ENCODE measurements around the gene TFAP2D. TPM values are rescaled to one million over a fixed set of nuclear protein-coding genes. Genes with fewer than 3 reads are reported as not detected.

The TFAP2D gene
- polyA plus RNA-seq, 1 donor from 2014 or later, result not detected

DNA sequence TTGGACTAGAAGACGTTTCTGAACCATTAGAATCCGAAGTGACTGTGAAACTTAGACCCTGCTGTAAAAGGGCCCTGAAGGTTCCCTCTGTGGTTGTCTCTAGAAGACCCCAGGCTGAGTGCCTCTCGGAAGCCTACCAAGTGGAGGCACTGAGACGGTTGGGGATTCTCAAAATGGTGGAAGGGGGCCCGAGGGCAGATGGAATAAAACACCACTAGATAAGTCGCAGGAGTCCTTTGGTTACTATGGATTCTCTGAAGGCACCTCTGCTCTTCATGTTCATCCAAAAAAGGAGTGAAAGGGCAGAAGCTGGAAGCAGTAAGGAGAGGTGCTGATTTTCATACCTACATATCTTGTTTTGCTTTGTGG, 4.0 kb upstream of the TFAP2D start:
- Histone ChIP-seq H4K20me1 (ENCODE audit: insufficient read depth) (no peaks in the 10 kb centered on the region), H3K27ac (ENCODE audit: low read length) (no peak overlapping the region), H3K36me3 (ENCODE audit: insufficient read depth, low read length) (no peaks in the 10 kb centered on the region), H3K4me2 (ENCODE audit: low read length) (no peak overlapping the region), H3K4me3 (ENCODE audit: low read length) (no peak overlapping the region), H3K9me2 (ENCODE audit: insufficient read depth, low read length) (no peaks in the 10 kb centered on the region), H2AFZ (ENCODE audit: low read depth, low read length) (no peak overlapping the region), H3K9ac (ENCODE audit: low read length) (no peak overlapping the region), H3K27me3 (ENCODE audit: insufficient read depth, low read depth, low read length) (peaks cover 100% of the 10 kb centered on the region), H3K9me3 (ENCODE audit: low read length) (peaks cover 17% of the 10 kb centered on the region), H3F3A (ENCODE audit: insufficient read depth, low read length, poor library complexity, severe bottlenecking) (no peaks in the 10 kb centered on the region), H3K79me2 (replicated peaks; ENCODE audit: insufficient read depth, low read length) (no peaks in the 10 kb centered on the region)
- TF ChIP-seq EZH2 (IDR thresholded peaks at IDR 0.05; ENCODE audit: borderline replicate concordance, insufficient read depth, low read length, poor library complexity, severe bottlenecking), result no peak
- no peak for TF ChIP-seq TAF1 (IDR thresholded peaks at IDR 0.05; ENCODE audit: low read depth)
- TF ChIP-seq RAD21 (conservative IDR thresholded peaks at IDR 0.05), result no peak
- TF ChIP-seq EP300 (conservative IDR thresholded peaks at IDR 0.05; ENCODE audit: poor library complexity, severe bottlenecking), result no peak
- TF ChIP-seq, protein P1, sequence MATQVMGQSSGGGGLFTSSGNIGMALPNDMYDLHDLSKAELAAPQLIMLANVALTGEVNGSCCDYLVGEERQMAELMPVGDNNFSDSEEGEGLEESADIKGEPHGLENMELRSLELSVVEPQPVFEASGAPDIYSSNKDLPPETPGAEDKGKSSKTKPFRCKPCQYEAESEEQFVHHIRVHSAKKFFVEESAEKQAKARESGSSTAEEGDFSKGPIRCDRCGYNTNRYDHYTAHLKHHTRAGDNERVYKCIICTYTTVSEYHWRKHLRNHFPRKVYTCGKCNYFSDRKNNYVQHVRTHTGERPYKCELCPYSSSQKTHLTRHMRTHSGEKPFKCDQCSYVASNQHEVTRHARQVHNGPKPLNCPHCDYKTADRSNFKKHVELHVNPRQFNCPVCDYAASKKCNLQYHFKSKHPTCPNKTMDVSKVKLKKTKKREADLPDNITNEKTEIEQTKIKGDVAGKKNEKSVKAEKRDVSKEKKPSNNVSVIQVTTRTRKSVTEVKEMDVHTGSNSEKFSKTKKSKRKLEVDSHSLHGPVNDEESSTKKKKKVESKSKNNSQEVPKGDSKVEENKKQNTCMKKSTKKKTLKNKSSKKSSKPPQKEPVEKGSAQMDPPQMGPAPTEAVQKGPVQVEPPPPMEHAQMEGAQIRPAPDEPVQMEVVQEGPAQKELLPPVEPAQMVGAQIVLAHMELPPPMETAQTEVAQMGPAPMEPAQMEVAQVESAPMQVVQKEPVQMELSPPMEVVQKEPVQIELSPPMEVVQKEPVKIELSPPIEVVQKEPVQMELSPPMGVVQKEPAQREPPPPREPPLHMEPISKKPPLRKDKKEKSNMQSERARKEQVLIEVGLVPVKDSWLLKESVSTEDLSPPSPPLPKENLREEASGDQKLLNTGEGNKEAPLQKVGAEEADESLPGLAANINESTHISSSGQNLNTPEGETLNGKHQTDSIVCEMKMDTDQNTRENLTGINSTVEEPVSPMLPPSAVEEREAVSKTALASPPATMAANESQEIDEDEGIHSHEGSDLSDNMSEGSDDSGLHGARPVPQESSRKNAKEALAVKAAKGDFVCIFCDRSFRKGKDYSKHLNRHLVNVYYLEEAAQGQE (IDR thresholded peaks at IDR 0.05; ENCODE audit: borderline replicate concordance), result no peak
- no peak for TF ChIP-seq POLR2AphosphoS5 (IDR thresholded peaks at IDR 0.05)
- no peak for TF ChIP-seq MXI1 (conservative IDR thresholded peaks at IDR 0.05; ENCODE audit: poor library complexity, severe bottlenecking)
- no peak for TF ChIP-seq CTCF (IDR thresholded peaks at IDR 0.05; ENCODE audit: poor library complexity, severe bottlenecking)
- TF ChIP-seq SMC3 (conservative IDR thresholded peaks at IDR 0.05; ENCODE audit: poor library complexity), result no peak

DNA sequence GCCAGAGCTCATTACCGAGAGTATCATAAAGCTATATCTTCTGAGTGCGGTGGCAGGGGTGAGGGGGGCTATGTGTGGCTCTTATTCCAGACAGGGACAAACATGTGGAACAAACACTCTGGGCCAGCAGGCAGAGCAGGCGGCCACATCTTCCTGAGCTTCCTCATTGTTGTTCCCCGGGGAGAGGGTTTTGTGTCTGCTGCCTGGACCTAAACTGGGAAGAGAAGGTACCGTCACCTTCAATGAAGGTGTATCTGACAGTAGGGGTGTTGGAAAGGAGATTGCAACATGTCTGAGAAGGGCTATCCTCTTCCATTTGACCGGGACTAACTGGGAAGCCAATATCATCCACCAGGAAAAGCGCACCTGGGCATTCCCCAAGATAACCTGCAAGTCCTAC, 1.6 kb upstream of the TFAP2D start:
- Histone ChIP-seq H3F3A (ENCODE audit: insufficient read depth, low read length, poor library complexity, severe bottlenecking) (no peaks in the 10 kb centered on the region), H3K4me3 (ENCODE audit: low read length) (no peak overlapping the region), H3K9me3 (ENCODE audit: low read length) (peaks cover 17% of the 10 kb centered on the region), H3K79me2 (replicated peaks; ENCODE audit: insufficient read depth, low read length) (no peaks in the 10 kb centered on the region), H3K36me3 (ENCODE audit: insufficient read depth, low read length) (no peaks in the 10 kb centered on the region), H3K9ac (ENCODE audit: low read length) (no peak overlapping the region), H3K4me2 (ENCODE audit: low read length) (no peak overlapping the region), H3K27me3 (ENCODE audit: insufficient read depth, low read depth, low read length) (peaks cover 100% of the 10 kb centered on the region), H3K27ac (ENCODE audit: low read length) (no peak overlapping the region), H3K9me2 (ENCODE audit: insufficient read depth, low read length) (no peaks in the 10 kb centered on the region), H2AFZ (ENCODE audit: low read depth, low read length) (no peak overlapping the region), H4K20me1 (ENCODE audit: insufficient read depth) (no peaks in the 10 kb centered on the region)
- TF ChIP-seq MXI1 (conservative IDR thresholded peaks at IDR 0.05; ENCODE audit: poor library complexity, severe bottlenecking) (no peak), EP300 (conservative IDR thresholded peaks at IDR 0.05; ENCODE audit: poor library complexity, severe bottlenecking) (no peak), TAF1 (IDR thresholded peaks at IDR 0.05; ENCODE audit: low read depth) (no peak), EZH2 (IDR thresholded peaks at IDR 0.05; ENCODE audit: borderline replicate concordance, insufficient read depth, low read length, poor library complexity, severe bottlenecking) (no peak), RAD21 (conservative IDR thresholded peaks at IDR 0.05) (no peak), SMC3 (conservative IDR thresholded peaks at IDR 0.05; ENCODE audit: poor library complexity) (no peak), POLR2AphosphoS5 (IDR thresholded peaks at IDR 0.05) (no peak), CTCF (IDR thresholded peaks at IDR 0.05; ENCODE audit: poor library complexity, severe bottlenecking) (no peak)
- TF ChIP-seq, protein P1 (IDR thresholded peaks at IDR 0.05; ENCODE audit: borderline replicate concordance), result no peak

Measured in neural cell (in vitro differentiated cells).